HepG2 (cell line): Measurements from ENCODE around the gene IGF2BP3. TPM values are rescaled to one million over a fixed set of nuclear protein-coding genes. Genes with fewer than 3 reads are reported as not detected.

Experiments used
- CBFB ChIP-seq: sonication (generic); formaldehyde crosslinking; IDR thresholded peaks from 2 replicates; pipeline ENCODE4 v1.4.0; 2020; ENCODE audit warnings: missing genetic modification reagents
- CCDC6 ChIP-seq: sonication (generic); formaldehyde crosslinking; IDR thresholded peaks from 2 replicates; pipeline ENCODE4 v1.8.1; 2022; ENCODE audit warnings: mild to moderate bottlenecking, missing genetic modification reagents, moderate library complexity
- FOXC1 ChIP-seq: sonication (generic); formaldehyde crosslinking; IDR thresholded peaks from 2 replicates; pipeline ENCODE4 v1.8.0; 2022; ENCODE audit warnings: mild to moderate bottlenecking, missing genetic modification reagents, borderline replicate concordance
- GLI4 ChIP-seq: sonication (generic); formaldehyde crosslinking; IDR thresholded peaks from 2 replicates; pipeline ENCODE4 v1.5.1; 2020; ENCODE audit warnings: missing genetic modification reagents, mild to moderate bottlenecking, moderate library complexity, borderline replicate concordance
- HMGXB4 ChIP-seq, 2 experiments: sonication (generic) in 1 of 2; formaldehyde crosslinking in 1 of 2; IDR thresholded peaks; 2 replicates each; pipeline versions ENCODE4 v1.4.0 to v1.6.1; 2018 to 2020; ENCODE audit warnings: missing genetic modification reagents in 2 of 2, borderline replicate concordance in 1 of 2, low read depth in 1 of 2, mild to moderate bottlenecking in 1 of 2, missing biosample characterization in 1 of 2
- KIAA2018 ChIP-seq: sonication (generic); formaldehyde crosslinking; IDR thresholded peaks from 2 replicates; pipeline ENCODE4 v1.5.0; 2020; ENCODE audit warnings: mild to moderate bottlenecking, missing genetic modification reagents, borderline replicate concordance
- KLF12 ChIP-seq: sonication (generic); formaldehyde crosslinking; IDR thresholded peaks from 2 replicates; pipeline ENCODE4 v1.4.0; 2020; ENCODE audit warnings: missing genetic modification reagents, borderline replicate concordance
- KMT2A ChIP-seq: sonication (generic); formaldehyde crosslinking; IDR thresholded peaks from 2 replicates; pipeline ENCODE4 v1.4.0; 2020; ENCODE audit warnings: missing genetic modification reagents
- NFYB ChIP-seq: sonication (generic); formaldehyde crosslinking; IDR thresholded peaks from 2 replicates; pipeline ENCODE4 v1.4.0; 2020; ENCODE audit warnings: missing genetic modification reagents
- SIN3B ChIP-seq: fragments of 150-350 bp; IDR thresholded peaks from 2 replicates; pipeline ENCODE4 v1.6.1; 2014; ENCODE audit warnings: low read length
- SSRP1 ChIP-seq: IDR thresholded peaks from 2 replicates; pipeline ENCODE4 v1.6.1; 2016; ENCODE audit warnings: control low read depth
- ZFX ChIP-seq: sonication (generic); formaldehyde crosslinking; IDR thresholded peaks from 2 replicates; pipeline ENCODE4 v1.4.0; 2020; ENCODE audit warnings: mild to moderate bottlenecking, low read depth, missing genetic modification reagents, moderate library complexity
- ZMAT5 ChIP-seq: sonication (generic); formaldehyde crosslinking; IDR thresholded peaks from 2 replicates; pipeline ENCODE4 v1.5.0; 2020; ENCODE audit warnings: mild to moderate bottlenecking, low read depth, missing genetic modification reagents, borderline replicate concordance
- ZNF430 ChIP-seq: sonication (generic); formaldehyde crosslinking; IDR thresholded peaks from 2 replicates; pipeline ENCODE4 v1.9.0; 2021; ENCODE audit warnings: mild to moderate bottlenecking, missing genetic modification reagents
- ZNF674 ChIP-seq: sonication (generic); formaldehyde crosslinking; IDR thresholded peaks from 2 replicates; pipeline ENCODE4 v1.5.0; 2020; ENCODE audit warnings: low read depth, mild to moderate bottlenecking, missing genetic modification reagents
- ZXDC ChIP-seq: sonication (generic); formaldehyde crosslinking; IDR thresholded peaks from 2 replicates; pipeline ENCODE4 v1.5.0; 2020; ENCODE audit warnings: mild to moderate bottlenecking, missing genetic modification reagents
- polyA plus RNA-seq, 8 experiments: library from polyadenylated mRNA; depleted of rRNA in 3 of 8; stranded (reverse) in 7 of 8; unstranded in 1 of 8; fragments of >200 nt; fragmentation: Illumina TruSeq in 4 of 8; extraction: Trizol in 4 of 8; gene quantifications; 2 replicates each; pipeline versions ENCODE4 v1.2.1 to v1.2.3, GENCODE V29; 2011 to 2016; ENCODE audit warnings: low read depth in 4 of 8, missing spikeins in 1 of 8, mixed read lengths in 1 of 8; ENCODE audit not compliant: insufficient read depth in 1 of 8
- total RNA-seq, 5 experiments: library from RNA; depleted of rRNA; stranded (reverse); fragments of >200 nt; fragmentation: Illumina TruSeq; extraction: Trizol; gene quantifications; 2 replicates each; pipeline ENCODE4 v1.2.3, GENCODE V29; 2016; ENCODE audit warnings: low read depth in 1 of 5

IGF2BP3 gene
- total and polyA plus RNA-seq, 2 of the 13 experiments (the other 11 are each of a cell fraction or from before 2014, with no cell fraction given), result 37.7 to 39.5 TPM

- TF ChIP-seq NFYB (CRISPR knock-in tag), result peak; percentile 35; the same call in 1 of the 2 replicates
- peak; percentile 61; the same call in 1 of the 2 replicates for TF ChIP-seq CCDC6 (CRISPR knock-in tag)
- TF ChIP-seq GLI4, result peak; percentile 23; the same call in 1 of the 2 replicates
- TF ChIP-seq CBFB (CRISPR knock-in tag), result no peak
- TF ChIP-seq FOXC1 (CRISPR knock-in tag), result no peak
- TF ChIP-seq SIN3B, result peak; percentile 42; the same call in 1 of the 2 replicates
- no peak for TF ChIP-seq ZNF674 (CRISPR knock-in tag)
- TF ChIP-seq KLF12 (CRISPR knock-in tag), result no peak; the same call in 1 of the 2 replicates
- TF ChIP-seq ZFX, result peak; percentile 88
- no peak for TF ChIP-seq ZMAT5 (CRISPR knock-in tag)
- TF ChIP-seq ZXDC (CRISPR knock-in tag), result no peak
- TF ChIP-seq KIAA2018 (CRISPR knock-in tag), result no peak
- peak; percentile 74; the same call in 1 of the 2 replicates for TF ChIP-seq ZNF430
- peak; percentile 35; the same call in 1 of the 2 replicates for TF ChIP-seq KMT2A (CRISPR knock-in tag)
- no peak for TF ChIP-seq SSRP1 (CRISPR knock-in tag)
- TF ChIP-seq HMGXB4 (CRISPR knock-in tag; IDR thresholded peaks at IDR 0.05; ENCODE audit: borderline replicate concordance in 1 of 2, low read depth in 1 of 2), result peak in 1 of 2 experiments; percentile 19; a peak in 1 of 4 replicates
Measured at GRCh38 chr7:23293500-23294073, 176.7 kb downstream of the IGF2BP3 start (continued).
